Measurements from ENCODE around the gene TMEM178B. TPM values are rescaled to one million over a fixed set of nuclear protein-coding genes. Genes with fewer than 3 reads are reported as not detected.

TMEM178B gene
- total and polyA plus RNA-seq, 10 of the 15 experiments (the other 5 are each of a cell fraction or from before 2014, with no cell fraction given) = 0.01 to 1.1 (median 0.04) TPM; not detected in 2

DNA sequence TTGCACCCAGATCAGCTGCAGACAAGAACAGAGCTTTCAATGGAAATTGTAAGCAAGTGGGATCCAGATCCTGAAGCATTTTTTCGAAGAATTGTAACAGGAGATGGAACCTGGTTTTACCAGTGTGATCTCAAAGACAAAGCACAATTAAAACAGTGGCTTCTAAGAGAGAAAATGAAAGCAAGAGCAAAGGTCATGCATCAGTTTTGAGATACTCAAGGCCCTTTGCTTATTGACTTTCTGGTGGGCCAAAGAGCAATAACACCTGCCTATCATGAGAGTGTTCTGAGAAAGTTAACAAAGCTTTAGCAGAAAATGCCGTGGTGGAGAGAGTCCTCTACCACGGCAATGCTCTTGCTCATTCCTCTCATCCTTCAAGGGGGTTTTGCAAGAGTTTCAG is 194.8 kb downstream of the TMEM178B start (continued):
- TF ChIP-seq, protein P1, sequence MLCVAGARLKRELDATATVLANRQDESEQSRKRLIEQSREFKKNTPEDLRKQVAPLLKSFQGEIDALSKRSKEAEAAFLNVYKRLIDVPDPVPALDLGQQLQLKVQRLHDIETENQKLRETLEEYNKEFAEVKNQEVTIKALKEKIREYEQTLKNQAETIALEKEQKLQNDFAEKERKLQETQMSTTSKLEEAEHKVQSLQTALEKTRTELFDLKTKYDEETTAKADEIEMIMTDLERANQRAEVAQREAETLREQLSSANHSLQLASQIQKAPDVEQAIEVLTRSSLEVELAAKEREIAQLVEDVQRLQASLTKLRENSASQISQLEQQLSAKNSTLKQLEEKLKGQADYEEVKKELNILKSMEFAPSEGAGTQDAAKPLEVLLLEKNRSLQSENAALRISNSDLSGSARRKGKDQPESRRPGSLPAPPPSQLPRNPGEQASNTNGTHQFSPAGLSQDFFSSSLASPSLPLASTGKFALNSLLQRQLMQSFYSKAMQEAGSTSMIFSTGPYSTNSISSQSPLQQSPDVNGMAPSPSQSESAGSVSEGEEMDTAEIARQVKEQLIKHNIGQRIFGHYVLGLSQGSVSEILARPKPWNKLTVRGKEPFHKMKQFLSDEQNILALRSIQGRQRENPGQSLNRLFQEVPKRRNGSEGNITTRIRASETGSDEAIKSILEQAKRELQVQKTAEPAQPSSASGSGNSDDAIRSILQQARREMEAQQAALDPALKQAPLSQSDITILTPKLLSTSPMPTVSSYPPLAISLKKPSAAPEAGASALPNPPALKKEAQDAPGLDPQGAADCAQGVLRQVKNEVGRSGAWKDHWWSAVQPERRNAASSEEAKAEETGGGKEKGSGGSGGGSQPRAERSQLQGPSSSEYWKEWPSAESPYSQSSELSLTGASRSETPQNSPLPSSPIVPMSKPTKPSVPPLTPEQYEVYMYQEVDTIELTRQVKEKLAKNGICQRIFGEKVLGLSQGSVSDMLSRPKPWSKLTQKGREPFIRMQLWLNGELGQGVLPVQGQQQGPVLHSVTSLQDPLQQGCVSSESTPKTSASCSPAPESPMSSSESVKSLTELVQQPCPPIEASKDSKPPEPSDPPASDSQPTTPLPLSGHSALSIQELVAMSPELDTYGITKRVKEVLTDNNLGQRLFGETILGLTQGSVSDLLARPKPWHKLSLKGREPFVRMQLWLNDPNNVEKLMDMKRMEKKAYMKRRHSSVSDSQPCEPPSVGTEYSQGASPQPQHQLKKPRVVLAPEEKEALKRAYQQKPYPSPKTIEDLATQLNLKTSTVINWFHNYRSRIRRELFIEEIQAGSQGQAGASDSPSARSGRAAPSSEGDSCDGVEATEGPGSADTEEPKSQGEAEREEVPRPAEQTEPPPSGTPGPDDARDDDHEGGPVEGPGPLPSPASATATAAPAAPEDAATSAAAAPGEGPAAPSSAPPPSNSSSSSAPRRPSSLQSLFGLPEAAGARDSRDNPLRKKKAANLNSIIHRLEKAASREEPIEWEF (IDR thresholded peaks at IDR 0.05; ENCODE audit: insufficient replicate concordance, low read depth, low read length) = no peak

DNA sequence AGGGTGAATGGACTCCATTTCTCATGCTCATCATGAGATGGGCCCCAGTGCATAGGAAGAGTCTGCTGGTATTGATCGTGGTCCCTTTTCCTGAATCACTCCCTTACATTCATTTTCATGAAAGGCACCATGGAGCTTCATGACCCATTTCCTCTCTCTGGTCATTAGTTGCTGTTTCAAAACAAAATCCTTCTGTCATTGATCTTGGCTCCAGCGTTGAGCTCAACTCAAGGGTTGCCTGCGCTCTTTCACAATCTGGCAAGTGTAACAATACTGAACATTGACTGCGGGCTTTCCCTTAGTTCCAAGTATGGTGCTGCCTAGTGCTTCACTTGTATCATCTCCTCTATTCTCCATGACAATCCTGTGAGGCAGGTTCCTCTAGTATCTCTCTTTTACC is 197.6 kb downstream of the TMEM178B start:
- in situ Hi-C loops (cut with MboI) = no loop called here
- RAD21 ChIA-PET (ENCODE audit: unreplicated experiment) = no interaction called here
- Histone ChIP-seq H3K4me1 (ENCODE audit: control insufficient read depth, insufficient read depth, low read length) (no peaks in the 10 kb centered on the region), H3K27me3 (replicated peaks in 1 of 2; ENCODE audit: control insufficient read depth in 2 of 2, insufficient read depth in 2 of 2, low read length in 1 of 2) (no peaks in the 10 kb centered on the region), H3K4me2 (ENCODE audit: control insufficient read depth, insufficient read depth) (no peak overlapping the region), H3K9me3 (replicated peaks; ENCODE audit: control insufficient read depth, insufficient read depth, low read length) (no peaks in the 10 kb centered on the region; the same call in 2 of the 3 replicates), H3K9ac (ENCODE audit: control insufficient read depth, insufficient read depth, low read length) (no peak overlapping the region), H3K36me3 (ENCODE audit: control insufficient read depth in 2 of 2, insufficient read depth in 2 of 2, low read length in 1 of 2) (no peaks in the 10 kb centered on the region), H2AFZ (ENCODE audit: control insufficient read depth, low read depth, low read length) (no peak overlapping the region), H3K79me2 (ENCODE audit: control insufficient read depth, insufficient read depth, low read length) (no peaks in the 10 kb centered on the region), H3K27ac (ENCODE audit: control insufficient read depth, insufficient read depth) (no peak overlapping the region), H4K20me1 (ENCODE audit: control insufficient read depth, insufficient read depth) (no peaks in the 10 kb centered on the region), H3K4me3 (no peak overlapping the region)
- intact Hi-C loops (cut with micrococcal nuclease; ENCODE audit: unreplicated experiment) = no loop called here
- WGBS (ENCODE audit: insufficient coverage, insufficient replicate concordance, low lambda C conversion rate, missing lambda C conversion rate) = 17% methylated on average over 4 of the region's 4 CpGs
- SMC1A ChIA-PET (ENCODE audit: uncharacterized antibody, unreplicated experiment) = no interaction called here
- no peak for TF ChIP-seq JUND (IDR thresholded peaks at IDR 0.05; ENCODE audit: low read depth, low read length)
- TF ChIP-seq, protein P1 (IDR thresholded peaks at IDR 0.05; ENCODE audit: insufficient replicate concordance, low read depth, low read length) = no peak
- TF ChIP-seq IKZF1 (conservative IDR thresholded peaks at IDR 0.05) = no peak
- no peak for TF ChIP-seq POU2F2 (IDR thresholded peaks at IDR 0.05; ENCODE audit: borderline replicate concordance, low read depth, low read length)
- TF ChIP-seq, protein P2, sequence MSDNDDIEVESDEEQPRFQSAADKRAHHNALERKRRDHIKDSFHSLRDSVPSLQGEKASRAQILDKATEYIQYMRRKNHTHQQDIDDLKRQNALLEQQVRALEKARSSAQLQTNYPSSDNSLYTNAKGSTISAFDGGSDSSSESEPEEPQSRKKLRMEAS (IDR thresholded peaks at IDR 0.05; ENCODE audit: low read depth, low read length) = no peak
- TF ChIP-seq NFIC (IDR thresholded peaks at IDR 0.05; ENCODE audit: low read depth, low read length) = no peak
- TF ChIP-seq RB1 (IDR thresholded peaks at IDR 0.05; ENCODE audit: borderline replicate concordance) = no peak
- no peak for TF ChIP-seq ZNF24 (IDR thresholded peaks at IDR 0.05)
- TF ChIP-seq, protein P3, sequence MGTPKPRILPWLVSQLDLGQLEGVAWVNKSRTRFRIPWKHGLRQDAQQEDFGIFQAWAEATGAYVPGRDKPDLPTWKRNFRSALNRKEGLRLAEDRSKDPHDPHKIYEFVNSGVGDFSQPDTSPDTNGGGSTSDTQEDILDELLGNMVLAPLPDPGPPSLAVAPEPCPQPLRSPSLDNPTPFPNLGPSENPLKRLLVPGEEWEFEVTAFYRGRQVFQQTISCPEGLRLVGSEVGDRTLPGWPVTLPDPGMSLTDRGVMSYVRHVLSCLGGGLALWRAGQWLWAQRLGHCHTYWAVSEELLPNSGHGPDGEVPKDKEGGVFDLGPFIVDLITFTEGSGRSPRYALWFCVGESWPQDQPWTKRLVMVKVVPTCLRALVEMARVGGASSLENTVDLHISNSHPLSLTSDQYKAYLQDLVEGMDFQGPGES (IDR thresholded peaks at IDR 0.05) = no peak
- TF ChIP-seq BMI1 (IDR thresholded peaks at IDR 0.05; ENCODE audit: borderline replicate concordance) = no peak
- CTCF ChIA-PET = interaction anchor here (0.7 to 0.9 kb wide), 2 partner anchors 9 to 12 kb away, joined by 3 read pairs; no protein-coding TSS in a partner anchor
- DNase-seq (ENCODE audit: low read depth, low spot score) (no peak), FAIRE-seq (no peak), ATAC-seq (no peak)
- POLR2A ChIA-PET = no interaction called here
- BruUV-seq (replicated peaks) = no TSS peak

Measured in GM12878 (cell line).